GM18526 (cell line): Measurements from ENCODE around the gene CAPN10.

Experiments used
- POLR2A ChIP-seq: IDR thresholded peaks from 3 replicates; pipeline ENCODE4 v1.6.1; 2011; ENCODE audit not compliant: insufficient read length; ENCODE audit errors: extremely low read depth

Gene CAPN10

DNA sequence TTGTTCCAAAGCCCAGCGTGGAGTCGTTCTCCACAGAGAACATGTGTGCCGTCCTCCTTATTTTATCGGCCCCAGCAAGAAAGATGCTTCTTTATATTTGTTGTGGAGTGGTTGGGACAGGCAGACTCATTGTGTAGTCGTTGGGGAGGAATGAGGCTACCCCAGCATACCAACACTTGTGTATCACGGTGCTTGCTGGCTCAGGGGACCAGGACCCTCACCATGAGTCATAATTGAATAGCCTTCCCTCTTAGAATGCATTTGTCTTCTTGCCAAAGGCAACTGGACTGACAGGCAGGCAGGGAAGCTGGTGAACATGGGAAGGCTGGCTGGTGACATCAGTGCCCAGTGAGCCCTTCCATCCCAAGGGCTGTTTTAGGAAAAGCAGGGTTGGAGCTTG is 4.7 kb downstream of the CAPN10 start:
- no peak for TF ChIP-seq POLR2A

DNA sequence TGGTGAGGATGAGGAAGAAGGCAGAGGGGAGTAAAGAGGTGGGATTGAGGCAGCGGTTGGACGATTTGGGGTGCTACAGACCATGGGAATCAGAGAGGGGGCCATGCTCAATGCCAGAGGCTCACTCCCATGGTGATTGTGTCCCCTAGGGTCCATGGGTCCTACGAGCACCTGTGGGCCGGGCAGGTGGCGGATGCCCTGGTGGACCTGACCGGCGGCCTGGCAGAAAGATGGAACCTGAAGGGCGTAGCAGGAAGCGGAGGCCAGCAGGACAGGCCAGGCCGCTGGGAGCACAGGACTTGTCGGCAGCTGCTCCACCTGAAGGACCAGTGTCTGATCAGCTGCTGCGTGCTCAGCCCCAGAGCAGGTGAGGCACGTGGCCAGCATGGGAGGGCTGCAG is 5.2 kb downstream of the CAPN10 start:
- TF ChIP-seq POLR2A, result no peak

DNA sequence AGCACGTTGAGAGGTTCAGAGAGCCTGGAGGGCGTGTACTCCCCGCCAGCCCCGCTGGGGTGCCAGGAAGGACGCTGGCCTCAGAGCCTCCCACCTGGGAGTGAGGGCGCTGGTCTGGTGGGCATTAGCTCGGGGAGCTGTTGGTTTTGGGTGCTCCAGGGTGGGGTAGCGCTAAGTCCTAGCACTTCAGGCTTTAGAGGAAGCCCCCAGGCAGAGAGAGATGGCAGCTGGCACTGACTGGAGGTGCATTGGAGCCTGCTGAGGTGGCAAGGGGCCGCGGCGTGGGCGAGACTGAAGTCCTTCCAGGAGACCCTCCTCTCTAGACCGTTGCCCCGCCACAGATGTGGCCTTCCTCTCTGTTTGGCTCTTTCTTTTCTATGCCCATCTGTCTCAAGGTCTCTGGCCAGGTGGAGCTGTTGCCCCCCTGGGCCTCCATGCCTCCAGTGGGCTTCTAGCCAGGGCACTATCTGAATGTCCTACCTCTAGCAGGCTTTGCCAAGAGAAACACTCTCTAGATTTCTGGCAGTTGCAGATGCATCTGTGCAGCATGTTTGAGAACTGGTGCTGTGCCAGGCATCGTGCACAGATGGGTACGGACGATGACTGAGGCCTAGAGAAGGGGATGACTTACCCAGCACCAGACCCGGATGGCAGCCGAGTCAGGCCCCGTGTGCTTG is 6.6 kb downstream of the CAPN10 start:
- no peak for TF ChIP-seq POLR2A

DNA sequence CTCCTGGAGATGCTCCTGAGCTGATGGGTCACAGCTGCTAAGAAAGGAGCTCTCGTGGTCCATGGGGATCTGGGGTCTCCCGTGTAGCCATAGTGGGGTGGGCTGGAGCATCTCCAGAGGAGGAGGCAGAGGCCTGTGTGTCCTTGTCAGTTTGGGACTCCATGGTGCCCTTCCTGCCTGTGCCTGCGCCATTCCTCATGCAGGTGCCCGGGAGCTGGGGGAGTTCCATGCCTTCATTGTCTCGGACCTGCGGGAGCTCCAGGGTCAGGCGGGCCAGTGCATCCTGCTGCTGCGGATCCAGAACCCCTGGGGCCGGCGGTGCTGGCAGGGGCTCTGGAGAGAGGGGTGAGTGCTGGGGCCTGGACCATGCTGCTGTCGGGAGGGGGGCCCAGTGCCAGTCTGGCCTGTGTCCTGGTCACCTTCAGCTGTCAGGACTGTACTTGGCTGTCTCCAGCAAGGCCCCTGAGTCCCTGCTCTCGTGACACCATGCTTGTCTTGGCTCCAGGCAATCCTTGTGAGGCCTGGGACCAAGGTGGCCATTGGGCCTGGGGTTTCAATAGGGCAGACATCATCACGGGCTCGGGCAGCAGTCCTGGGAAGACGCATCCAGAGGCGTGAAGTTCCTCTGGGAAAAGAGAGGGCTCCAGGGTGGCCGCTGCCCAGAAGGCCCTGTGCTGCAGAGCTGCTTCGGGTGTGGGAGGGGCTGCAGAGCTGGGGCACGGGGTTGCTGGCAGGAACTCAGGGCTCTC is 7.3 kb downstream of the CAPN10 start:
- no peak for TF ChIP-seq POLR2A

DNA sequence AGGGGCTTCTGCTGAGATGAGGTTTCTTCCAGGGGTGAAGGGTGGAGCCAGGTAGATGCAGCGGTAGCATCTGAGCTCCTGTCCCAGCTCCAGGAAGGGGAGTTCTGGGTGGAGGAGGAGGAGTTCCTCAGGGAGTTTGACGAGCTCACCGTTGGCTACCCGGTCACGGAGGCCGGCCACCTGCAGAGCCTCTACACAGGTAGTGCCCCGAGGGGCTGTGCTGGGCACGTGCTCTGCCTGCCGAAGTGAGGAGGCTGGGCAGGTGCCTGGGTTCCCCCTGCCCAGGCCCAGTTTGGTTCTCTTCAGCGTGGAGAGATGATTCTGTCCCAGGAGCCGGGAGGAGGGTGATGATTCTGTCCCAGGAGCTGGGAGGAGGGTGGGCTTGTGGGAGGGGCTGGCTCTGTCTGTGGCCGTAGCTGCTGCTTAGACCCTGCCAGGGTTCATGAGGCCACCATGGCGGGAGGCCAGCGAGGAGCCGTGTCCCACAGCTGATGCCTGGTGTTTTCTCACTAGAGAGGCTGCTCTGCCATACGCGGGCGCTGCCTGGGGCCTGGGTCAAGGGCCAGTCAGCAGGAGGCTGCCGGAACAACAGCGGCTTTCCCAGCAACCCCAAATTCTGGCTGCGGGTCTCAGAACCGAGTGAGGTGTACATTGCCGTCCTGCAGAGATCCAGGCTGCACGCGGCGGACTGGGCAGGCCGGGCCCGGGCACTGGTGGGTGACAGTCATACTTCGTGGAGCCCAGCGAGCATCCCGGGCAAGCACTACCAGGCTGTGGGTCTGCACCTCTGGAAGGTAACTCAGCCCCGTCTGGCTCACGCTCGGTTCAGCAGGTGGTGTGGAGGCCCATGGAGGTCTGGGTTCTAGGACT is 8.2 kb downstream of the CAPN10 start:
- no peak for TF ChIP-seq POLR2A

DNA sequence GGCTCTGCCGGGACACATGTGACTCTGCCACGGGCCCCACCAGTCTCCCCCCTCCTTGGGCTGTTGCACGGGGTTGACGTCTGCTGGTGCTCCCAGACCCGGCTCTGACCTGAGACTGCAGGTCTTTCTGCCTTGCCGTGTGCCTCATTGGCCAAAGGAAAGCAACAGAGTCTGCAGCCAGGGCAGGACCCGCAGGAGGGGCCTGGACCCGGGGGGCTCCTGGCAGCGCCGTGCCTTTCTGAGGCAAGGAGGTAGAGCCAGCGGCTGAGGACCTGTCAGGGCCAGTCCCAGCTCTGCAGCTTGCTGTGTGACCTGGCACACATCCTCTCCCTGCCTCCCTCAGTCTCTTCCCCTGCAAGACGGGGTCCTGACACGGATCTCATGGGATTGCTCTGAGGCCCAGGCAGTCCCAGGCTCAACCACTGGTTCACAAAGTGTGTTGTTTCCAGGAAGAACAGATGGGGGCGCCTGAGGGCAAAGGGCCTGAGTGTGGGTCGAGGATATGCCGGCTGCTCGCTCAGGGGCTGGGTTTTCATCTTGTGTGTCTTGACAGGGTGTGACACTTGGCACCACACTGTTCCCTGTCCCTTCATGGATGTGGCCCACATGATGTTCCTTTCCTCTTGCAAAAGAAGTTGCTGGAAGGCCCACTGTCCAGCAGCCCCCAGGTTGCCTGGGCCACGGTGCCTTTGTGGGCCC is 9.0 kb downstream of the CAPN10 start:
- no peak for TF ChIP-seq POLR2A

DNA sequence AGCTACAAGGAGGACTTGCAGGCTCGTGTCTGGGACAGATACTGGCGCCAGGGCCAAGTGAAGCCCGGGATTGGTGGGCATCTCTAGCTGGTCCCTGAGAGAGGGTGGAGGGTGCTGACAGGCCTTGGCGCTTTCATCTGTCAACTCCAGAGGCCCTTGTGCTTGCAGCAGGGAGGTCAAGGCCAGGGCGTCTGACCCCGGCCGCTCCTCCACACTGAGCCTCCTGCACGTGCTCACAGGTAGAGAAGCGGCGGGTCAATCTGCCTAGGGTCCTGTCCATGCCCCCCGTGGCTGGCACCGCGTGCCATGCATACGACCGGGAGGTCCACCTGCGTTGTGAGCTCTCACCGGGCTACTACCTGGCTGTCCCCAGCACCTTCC is 9.5 kb downstream of the CAPN10 start:
- no peak for TF ChIP-seq POLR2A

DNA sequence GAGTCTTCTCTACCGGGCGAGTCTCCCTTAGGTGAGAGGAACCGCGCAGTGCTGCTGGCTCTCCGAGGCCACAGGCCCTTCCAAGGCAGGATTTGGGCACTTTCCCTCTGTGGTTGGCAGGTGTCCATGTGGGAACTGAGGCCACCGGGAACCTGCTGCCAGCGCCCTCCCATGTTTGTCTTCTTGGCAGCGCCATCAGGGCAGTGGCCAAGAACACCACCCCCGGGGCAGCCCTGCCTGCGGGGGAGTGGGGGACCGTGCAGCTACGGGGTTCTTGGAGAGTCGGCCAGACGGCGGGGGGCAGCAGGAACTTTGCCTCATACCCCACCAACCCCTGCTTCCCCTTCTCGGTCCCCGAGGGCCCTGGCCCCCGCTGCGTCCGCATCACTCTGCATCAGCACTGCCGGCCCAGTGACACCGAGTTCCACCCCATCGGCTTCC is 10.0 kb downstream of the CAPN10 start:
- TF ChIP-seq POLR2A, result no peak

DNA sequence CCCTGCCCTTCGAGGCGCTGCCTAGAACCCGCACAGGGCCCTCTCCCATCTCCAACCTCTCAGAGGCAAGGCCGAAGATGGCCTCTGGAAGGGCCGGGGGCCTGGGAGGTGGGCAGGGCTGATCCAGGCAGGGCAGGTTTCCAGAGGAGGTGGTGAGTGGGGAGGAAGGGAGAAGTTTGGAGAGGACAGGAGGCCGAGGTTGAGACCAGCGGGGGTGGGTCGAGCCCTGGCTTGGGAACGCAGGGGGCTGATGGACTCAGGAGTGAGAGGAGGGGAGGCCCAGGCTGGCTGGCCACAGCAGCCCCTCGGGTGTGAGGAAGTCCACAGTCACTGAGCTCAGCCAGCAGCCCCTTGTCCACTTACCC is 10.5 kb downstream of the CAPN10 start:
- no peak for TF ChIP-seq POLR2A

DNA sequence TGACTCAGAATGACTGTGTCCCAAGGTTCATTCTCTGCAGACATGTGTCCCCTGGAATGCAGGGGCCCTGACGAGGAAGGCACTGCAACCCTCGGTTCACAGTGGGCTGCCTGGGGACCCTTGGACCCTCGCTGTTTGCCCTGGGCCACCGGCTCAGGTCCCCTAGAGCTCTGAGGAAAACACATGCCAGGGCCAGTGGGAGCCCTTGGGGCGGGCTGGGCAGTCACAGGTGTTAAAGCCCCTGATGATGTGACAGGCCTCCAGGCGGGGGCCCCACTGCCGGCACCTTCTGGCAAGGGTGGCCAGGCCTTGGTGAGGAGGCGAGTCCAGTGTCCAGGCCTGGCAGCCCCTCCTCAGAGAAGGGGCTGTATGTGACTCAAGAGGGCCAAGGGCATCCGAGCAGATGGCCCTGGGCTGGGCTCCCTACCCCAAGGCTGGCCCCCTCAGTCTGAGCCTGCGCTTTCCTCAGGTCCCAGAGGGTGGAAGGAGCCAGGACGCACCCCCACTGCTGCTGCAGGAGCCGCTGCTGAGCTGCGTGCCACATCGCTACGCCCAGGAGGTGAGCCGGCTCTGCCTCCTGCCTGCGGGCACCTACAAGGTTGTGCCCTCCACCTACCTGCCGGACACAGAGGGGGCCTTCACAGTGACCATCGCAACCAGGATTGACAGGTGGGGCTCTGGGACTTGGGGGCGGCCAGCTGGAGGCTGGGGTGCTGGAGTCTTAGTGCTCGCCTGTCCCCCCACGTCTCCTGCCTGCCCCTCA is 11.1 kb downstream of the CAPN10 start:
- no peak for TF ChIP-seq POLR2A

DNA sequence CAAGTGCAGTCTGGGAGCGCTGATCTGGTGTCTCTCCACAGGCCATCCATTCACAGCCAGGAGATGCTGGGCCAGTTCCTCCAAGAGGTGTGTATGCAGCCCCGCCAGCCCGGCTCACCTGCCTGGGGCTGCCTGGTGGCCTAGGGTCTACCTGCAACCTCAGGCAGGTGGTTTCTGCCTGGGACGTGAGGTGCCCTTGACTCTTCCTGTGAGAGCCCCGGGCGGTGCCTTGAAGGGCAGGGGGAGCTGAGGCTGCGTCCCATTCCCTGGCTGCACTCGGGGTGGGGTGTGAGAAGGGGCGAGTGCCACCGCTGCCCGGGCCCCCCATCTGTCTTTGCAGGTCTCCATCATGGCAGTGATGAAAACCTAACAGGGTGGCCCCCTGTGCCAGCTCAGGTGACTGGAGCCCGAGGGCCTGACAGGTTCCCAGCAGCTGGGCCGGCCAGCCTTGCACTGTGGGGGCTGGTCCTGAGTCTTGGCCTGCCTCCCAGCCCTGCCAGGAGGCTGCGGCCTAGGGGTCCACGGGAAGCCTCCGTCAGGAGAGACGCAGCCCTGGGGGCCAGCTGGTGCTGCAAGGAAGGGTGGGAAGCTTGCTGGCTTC is 11.9 kb downstream of the CAPN10 start:
- TF ChIP-seq POLR2A, result no peak

DNA sequence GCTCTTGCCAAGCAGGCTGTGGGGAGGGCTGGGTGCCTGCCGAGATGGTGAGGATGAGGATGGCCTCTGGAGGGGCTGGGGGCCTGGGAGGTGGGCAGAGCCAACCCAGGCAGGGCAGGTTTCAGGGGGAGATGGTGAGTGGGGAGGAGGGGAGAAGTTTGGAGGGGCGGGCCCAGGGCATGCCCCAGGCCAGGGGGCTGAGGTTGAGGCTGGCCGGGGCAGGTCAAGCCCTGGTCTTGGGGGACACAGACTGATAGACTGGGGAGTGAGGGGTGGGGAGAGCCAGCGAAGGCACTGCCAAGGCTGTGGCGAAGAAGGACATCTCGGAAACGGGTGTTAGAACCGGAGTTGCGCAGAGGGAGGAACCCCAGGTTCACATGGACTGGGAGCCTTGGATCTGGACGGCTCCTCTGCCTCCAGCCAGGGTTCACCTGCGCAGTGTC is 12.6 kb downstream of the CAPN10 start:
- no peak for TF ChIP-seq POLR2A

DNA sequence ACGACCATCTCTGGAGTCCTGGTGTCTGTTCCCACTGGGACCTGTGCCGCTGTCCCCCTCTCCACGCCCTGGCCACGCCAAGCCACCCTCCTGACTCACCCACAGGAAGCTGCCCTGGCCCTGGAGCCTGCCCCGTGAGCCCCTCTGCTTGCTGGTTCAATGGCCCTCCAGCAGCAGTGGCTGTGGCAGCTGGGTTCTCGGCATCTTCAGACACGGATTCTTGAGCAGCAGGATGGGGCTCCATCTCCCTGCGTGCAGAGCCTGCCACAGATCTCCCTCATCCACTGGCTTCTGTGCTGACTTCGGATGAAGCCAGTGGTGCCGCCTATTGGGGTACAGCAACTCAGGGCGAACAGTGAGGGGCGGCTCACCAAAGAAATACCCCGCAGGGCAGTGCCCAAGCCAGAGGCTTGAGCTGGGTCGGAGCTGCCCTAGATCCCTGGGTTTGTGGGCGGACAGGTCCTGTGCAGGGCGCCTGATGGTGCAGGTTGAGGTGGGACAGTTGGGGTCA is 14.0 kb downstream of the CAPN10 start:
- TF ChIP-seq POLR2A, result no peak

DNA sequence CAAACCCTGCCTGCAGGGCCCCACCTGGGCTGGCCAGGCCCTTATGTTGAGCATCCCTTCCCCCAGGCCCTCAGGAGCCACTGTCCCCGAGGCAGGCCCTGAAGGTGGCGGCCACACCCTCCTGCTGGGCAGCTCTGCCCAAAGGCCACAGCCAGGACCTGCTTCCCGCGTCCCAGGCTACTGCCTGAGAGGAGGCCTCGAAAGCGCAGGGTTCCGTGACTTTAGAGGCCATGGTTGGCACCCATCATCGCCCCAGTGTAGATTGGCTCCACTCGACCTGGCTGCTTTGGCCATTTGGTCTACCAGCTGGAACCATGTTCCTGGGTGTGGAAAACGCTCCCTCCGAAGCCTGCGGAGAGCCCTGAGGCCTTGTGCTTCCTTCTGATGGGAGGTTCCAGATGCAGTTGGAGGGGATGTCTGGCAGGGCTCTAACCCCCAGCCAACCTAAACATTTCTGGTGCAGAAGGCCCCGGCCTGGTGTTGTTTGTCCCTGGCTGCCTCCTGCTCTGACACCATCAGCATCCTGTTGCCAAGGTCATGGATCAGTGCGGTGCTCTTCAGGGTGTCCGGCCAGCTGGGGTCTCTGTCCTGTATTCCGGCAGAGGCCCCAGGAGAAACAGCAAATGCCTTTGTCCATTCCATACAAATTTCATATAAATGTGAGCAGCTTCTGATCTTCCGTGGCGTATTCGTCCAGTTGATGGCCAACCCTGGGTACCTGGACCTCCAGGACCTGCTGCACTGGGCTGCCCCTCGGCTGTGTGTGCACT is 14.7 kb downstream of the CAPN10 start:
- no peak for TF ChIP-seq POLR2A

DNA sequence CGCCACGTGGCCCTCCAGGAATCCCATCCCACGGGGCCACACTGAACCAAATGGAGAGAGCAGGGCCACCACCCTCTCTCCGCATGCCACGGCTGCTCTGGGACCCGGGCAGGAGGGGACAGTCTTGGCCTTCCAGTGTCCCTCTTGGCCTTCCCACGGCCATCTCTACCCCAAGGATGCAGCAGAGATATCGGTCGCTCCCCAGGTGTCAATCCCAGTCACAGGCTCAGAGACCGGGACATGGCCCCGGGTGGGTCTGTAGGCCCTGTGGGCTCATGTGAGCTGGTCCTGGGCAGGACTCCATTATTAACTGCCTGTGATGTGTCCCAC is 15.3 kb downstream of the CAPN10 start:
- no peak for TF ChIP-seq POLR2A
